Measurements from ENCODE around the gene PRSS50.

The PRSS50 gene

DNA sequence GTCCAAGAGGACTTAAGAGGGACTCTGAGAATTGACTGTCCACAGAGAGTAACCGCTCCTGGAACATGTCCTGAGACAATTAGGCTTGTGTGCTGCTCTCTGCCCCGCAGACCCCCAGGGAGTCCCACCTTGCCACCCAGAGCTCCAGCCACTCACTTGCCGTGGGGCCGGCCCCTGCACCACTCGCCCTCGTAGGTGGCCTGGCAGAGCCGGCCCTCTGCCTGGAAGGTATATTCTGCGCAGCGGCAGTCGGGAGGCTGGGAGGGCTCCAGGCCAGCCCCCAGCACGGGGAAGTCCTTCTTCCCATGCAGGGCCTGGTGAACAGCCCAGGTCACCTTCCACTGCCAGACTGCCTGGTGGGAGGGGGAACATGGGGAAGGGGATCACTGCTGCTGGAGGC is 34.7 kb downstream of the PRSS50 start:
- no peak for DNase-seq

DNA sequence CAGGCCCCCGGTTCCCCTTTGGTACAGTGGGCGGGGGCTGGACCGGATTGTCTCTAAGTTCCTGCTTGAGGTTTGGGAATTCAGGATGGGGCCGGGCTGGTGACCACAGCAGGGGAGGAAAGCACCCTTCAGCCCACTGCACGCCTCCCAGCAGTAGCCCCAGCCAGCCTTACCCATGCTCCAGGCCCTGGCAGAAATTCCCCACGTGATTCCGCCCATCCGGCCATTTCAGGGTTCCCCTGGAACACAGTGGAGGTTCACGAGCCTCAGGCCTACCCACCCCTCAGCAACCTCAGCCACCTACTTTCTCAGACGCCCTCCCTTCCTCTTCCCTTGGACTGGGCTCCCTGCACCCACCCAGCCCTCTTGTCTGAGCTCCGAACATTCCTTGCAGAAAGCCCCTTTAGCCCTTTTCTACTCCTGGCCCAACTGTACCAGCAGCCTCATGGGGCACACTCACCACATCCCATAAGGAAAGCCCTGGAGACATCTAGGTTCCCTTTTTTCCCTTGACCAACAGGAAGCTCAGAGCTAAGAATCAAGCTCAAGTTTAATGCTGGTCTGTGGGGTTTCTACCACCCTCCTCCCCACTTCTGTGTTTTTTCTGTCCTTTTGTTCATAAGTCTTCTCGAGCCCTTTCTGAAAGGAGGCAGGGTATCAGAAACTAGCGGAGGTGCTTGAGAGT is 35.7 kb downstream of the PRSS50 start:
- DNase-seq, result no peak

DNA sequence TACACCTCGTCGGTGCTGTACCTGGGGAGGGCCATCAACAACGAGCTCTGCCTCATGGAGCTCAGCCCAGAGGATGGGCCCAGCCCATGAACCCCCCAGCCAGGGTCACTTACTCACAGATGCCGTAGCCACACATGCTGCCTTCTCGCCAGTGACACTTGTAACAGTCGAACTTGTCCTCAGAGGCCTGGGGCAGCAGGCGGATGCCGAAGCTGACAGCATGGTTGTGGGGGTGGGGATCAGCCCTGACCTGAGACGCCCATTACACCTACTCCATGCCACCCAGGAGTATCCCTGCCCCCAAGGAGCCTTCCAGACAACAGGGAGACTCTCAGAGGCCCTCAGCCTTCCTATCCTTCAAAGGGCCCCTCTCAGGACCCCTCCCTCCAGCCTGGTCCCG is 36.3 kb downstream of the PRSS50 start:
- DNase-seq, result no peak

DNA sequence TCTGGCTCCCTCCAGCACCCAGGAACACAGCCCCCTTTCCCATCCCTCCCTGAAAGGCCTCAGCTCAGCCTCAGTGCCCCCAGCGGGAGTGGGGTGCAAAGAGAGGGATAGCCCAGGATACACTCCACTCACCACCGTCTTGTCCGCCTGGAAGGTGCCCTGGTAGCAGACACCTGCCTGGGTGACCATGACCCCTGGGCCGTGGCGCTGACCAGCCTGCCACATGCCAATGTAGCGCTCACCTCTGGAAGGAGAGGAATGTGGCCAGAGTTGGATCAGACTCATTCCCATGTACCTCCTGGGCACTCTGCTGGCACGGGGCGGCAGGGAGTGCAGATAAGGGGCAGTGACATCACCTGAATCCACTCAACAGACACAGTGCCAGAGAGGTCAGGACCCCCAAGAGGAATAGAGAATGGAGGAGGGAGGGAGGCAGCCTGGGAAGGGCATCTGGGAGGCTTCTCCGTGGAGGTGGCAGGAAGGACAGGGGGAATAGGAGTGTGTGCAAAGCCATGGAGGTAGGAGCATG is 37.3 kb downstream of the PRSS50 start:
- DNase-seq, result no peak

DNA sequence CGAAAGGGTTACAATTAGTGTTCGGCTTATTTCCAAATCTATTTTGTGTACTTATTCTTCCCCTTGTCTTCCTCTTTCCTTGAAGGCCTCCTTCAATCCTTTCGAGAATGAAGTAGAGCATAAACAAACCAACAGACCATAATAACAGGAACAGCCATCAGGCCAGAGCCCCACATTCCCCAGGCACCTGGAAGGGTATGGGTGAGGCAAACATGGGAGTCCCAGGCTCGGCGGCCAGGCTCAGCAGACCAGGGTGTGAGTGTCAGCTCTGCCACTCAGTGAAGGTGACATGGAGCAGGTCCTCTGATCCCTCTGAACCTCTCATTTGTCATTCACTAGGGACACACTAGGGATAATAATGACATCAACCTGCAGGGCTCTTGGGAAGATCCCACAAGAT is 38.0 kb downstream of the PRSS50 start:
- no peak for DNase-seq

DNA sequence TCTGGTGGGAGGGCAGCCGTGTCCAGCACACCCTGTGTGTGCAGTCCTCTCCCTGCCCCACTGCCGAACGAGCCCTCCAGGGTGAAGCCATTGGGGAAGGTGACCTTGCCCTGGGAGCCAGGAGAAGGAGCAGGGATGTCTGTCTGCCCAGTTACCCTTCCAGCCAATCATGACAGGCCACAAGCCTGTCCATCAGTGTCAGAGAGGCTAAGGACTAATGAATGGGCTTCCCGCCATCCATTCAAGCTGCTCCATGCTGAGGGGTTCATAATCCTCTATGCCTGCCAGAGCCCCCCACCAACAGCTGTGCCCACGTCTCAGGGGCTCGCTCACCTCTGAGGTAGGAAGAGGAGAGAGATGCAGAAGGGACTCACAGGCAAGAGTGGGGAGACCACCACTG is 39.4 kb downstream of the PRSS50 start:
- no peak for DNase-seq

DNA sequence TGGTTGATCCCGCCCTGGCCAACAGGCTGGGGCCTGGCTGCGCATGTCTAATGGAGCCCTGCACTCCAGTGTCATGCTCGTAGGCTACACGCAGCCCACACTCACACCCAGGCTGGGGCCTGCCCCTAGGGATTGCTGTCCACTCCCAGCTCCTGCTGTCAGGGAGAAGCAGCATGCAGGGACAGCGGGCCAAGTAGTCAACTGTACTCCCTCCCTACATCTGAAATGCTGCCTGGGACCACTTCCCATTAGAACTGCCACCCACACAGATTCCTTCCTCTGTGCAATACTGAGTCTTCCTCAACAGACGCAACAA is 40.3 kb downstream of the PRSS50 start:
- no peak for DNase-seq

DNA sequence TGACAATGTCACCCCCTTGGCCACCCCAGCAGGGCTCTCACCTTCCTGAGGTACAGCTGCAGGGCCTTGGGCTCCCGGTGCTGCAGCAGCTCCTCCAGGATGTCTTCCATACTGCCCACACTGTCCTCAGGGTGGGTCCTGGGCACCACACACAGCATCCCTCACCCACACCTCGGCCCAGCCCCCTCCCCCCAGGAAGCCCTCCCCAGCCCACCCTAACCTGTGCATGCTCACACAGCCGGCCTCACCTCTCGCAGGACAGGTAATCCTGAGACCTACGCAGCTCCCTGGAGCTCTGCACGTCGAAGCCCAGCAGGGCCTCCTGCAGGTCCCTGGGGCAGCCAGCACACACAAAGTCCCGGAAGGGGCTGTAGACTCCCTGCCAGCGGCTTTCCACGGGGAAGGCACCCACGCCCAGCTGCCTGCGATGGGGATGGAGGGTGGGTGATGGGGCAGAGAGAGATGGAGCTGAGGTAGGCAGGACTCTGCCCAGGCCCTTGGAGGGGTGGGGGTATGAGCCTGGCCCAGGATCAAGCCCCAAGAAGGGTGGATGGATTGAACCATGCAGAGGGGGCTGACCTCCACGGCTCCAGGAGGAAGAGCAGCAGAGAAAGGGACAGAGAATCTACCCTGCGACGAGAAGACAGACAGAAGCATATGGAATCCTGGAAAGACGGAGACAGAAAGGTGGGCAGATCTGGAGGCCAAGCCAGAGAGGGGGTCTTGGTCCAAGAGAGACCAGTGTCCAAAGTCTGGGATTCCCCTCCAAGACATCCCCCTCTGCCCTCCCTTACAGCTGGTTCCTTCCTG is 40.9 kb downstream of the PRSS50 start:
- DNase-seq, result no peak

DNA sequence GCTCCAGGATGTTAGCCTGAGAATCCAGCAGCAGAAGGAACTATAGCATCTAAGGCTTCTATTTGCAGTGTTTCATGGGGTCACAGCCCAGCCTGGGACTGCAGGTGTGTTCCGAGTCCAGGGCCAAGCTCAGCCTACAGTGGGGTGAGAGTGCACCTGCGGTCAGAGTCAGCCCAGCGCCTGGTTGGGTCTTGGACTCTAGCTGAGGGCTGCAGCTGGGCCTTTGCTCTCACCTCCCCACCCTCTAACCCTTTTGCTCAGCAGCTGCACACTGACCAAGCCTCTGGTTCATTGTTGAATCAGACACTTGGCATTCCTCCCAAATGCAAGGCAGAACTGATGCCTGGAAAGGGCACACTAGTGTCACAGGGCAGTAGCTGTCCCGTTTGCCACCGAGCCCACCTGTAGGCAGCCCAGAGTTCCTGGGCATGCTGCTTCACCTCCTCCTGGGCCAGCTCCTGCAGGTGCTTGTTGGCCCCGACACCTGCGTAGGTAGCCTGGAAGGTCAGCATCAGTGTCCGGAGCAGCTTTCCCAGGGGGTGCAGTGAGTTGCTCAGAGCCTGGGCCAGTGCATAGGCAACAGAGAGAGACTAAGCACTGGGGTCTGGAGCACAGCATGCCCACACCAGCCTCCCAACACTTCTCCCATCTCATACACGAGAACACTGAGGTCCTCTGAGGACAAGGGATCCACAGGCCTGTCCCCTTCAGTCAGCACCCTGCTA is 41.7 kb downstream of the PRSS50 start:
- DNase-seq, result no peak

DNA sequence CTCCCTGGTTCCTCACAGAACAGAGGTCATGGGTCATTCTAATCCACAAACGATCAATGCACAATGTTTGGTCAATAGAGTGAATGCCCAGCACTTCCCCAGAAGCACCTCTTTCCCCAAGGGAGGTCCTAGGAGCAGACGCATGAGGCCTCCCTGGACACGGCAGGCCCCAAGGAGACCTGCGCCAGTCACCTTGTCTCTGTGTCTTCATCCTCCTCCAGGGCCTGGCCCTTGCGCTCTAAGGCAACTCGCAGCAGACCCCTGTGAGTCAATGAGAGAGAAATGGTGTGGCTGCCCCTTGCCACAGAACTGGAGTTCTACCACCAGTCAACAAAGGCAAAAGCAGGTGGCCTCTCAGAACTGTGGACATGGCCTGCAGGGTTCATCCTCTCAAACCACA is 42.2 kb downstream of the PRSS50 start:
- no peak for DNase-seq

DNA sequence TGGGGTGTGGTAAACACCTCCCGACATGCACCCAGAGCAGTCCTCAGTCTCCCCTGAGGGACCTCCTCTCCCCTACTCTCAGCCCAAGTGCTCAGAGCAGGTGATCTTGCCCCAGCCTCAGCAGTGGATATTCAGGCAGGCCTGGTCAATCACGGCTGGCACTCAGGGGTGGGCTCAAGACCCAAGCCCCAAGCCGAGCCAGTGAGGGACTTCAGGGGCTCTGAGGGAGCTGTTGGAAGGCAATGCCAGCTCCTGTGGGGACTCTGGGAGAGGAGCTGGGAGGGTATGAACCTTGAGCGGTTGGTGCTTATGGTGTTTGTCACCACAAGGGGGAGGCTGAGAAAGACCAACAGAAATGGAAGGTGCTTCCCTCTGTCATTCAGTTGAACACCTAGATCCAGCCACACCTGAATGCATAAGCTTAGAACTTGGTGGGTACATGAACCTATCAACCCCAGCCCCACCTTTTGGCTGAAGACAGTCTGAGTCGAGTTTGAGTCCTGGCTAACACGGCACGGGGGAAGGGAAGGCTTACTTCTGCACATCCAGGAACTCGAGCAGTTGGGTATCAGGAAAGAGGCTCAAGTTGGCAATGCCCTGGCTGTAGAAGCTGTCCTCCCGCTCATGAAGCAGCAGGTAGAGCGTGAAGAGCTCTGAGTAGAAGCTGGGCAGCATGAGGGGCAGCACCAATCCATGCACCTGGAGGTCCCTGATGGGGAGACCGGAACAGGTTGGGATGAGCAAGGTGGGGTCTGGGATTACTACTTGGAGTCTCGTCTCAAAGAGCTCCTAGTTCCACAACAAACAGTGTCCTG is 43.4 kb downstream of the PRSS50 start:
- peak; percentile 7 for DNase-seq

DNA sequence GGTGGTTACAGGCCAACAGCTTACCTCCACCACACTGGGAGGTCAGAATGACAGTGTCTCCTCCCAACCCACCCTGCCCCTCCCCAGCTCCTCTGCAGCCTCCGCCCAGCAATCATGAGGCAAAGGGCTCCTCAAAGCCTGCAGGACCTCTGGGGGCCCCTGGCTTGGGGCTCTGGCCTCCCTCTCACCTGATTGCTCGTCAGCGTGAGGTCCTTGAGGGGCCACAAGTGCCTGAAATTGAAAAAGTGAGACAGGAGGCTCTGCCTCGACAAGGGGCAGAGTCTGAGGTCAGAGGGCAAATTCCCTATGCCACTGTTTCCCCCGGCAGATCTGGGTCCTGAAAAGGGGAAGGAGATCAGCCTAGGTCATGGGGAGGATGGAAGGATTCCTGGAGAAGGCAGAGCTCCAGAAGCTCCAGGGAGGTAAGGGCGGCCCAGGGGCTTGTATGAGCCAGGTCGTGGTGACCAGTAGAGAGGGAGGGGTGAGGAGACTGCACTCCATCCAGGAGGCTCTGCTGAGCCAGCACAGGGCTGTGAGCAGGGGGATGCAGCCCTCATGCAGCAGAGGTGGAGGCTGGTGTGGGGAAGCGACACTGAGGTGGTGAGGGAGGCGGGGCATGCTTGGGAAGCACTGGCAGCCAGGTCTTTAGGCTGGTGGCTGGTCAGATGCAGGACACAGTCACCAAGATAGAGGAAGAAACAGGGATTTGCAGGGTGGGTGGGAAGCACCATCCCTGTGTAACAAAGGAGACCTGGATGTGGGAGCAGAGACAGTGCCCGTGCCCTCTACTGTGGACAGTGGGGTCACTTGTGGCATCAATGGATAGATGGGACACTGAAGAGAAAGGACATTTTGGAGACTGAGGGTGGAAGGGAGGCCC is 44.3 kb downstream of the PRSS50 start:
- no peak for DNase-seq

DNA sequence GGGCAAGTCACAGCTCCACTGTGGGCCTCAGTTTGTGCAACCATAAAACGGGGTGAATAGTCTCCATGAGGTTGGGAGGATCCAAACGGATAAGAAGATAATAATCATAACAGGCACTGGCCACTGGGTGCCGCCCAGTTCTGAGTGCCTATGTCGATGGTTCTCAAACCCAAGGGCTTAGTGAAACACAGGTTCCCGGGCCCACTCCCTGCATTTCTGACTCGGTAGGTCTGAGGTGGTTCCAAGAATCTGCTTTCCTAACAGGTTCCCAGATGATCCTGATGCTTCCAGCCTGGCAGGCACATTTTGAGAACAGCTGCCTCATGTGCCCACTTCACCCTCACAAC is 45.3 kb downstream of the PRSS50 start:
- no peak for DNase-seq

DNA sequence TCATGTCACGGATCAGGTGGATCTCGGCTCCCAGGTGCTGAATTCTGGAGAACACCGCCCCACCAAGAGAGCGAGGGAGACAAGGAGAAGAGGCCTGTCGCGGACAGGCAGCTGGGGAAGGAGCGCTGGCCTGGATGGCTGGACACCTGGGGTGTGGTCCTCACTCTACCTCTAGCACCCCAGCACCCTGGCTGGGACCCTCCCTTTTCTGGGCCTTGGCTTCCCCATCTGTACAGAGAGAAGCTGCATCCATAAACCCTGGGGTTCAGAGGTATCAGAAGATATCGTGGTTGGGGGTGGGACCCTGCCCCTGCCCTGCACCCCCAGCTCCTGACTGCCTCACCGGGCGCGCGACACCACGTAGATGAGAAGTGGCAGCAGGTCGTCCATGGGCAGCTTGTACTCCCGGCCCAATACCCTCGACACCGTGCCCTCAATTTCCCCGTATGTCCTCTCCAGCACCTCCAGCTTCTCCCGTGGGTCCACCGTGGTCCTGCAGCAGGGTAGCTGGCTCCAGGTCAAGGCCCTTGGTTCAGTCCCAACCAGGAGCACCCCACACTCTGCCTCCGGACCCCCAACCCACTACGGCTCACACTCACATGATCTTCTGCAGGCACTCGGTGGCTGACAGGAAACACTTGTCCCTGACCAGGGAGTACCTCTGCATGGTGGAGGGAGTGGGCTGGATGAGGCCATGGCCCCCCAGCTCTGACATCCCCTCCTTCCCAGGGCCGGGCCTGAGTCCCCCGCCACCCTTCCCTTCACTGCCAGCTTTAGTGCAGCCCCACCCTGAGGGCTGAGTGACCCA is 45.9 kb downstream of the PRSS50 start:
- DNase-seq, result no peak

DNA sequence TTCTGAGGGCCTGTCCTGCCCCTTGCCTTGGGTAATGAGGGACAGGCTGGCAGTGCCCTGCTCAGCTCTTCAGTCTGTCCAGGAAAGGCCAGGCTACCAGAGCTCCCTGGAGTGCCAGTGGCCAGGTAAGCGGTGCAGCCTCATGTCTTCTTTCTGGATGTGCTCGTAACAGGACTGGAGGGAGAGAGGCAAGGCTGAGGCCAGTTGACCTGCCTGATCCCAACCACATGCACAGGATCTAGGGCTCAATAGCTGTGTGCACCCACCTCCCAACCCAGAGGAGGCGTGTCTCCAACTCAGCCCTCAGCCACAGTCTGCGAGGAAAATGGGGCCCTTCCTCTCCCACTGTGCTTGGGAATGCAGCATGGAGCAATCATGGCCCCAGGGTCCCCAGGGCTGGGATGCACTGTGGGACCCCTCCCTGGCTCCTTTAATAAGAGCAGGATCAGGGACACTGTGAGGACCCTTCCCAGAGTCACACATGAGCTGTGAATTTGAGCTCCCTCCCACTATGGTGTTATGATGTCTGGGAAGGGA is 46.7 kb downstream of the PRSS50 start:
- DNase-seq, result no peak

DNA sequence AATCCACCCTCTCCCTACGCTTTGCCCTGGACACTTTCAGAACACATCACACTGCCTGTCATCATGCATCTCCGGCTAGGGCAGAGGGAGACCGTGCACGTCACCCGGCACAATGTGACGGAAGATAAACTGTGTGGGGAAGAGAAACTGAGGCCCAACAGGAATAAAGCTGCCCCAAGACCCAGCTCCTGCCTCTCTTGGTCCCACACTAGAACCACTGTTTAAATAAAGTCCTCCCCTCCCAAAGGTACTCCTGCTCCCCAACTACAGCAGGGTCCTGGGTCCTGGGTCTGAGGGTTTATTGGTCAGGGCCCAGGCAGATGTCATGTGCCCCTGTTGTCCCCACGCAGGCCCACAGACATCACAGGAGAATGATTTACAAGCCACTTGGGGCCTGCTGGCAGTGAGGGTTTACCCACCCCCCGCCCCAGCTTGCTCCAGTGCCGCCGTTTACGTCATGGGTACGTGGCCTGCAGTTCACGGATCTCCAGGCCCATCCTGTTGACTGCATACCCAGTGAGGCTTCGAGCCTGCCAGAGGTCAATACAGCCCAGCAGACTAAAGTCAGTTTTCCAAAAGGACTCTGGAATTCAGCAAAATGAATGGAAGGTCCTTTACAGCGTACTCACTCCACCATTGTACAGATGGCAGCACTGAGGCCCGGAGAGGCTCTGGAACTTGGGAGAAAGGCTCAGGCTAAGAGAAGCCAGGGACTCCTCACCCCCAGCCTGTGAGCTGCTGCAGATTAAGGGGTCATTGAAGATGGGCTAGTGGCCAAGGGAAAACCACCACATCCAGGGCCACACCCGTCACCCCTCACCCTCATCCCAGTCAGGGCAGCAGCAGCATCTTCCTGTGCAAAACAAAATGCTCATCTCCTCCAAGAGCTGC is 47.4 kb downstream of the PRSS50 start:
- no peak for DNase-seq

DNA sequence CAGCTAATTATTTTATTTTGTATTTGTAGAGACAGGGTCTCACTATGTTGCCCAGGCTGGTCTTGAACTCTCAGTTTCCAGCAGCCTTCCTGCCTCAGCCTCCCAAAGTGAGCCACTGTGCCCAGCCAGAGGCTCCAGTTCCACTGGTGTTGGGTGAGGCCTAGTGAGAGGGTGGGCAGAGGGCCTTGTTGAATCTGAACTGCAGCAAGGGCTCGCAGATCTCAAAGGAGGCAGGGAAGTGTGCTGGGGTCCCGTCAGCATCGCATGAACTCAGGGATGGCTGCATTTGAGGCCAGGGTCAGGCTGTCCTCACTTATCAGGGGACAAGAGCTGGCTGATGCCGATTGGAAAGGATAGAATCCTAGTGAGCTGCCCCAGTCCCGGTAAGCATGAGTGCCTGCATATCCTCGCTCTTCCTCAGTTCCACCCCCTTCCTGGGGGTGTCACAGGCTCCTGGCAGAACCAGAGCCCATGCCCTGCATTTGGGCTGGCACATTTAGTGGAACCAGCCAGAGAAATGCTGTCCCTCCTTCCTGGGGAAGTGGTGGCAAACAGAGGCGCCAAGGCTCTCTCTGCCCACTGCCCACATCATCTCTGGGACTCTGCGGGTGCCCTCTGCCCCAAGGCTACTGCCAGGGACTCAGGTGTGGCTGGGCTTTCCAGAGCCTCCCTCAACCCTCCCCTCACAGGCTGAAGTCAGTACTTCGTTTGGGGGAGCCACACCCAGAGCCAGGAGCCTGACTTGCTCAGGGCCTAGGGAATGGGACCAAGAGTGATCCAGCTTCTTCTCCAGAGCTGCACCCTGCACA is 48.3 kb downstream of the PRSS50 start:
- no peak for DNase-seq

DNA sequence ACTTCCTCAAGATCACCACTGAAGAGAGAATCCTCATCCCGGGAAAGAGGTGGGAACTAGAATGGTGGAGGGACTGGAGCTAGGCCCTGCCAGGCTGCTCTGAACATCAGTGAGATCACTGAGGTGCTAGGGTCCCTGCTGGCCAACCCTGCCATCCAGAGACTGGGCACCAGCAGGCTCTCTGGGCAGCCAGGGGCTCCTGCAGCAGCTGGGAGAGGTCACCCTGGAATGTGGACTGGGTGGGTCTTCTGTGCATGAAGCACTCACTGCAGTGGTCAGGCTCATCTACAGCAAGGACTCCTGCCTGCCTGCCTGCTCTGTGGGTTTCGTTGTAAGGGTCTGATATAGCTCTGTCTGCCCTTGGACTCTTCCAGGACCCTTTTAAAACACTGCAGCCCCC is 49.1 kb downstream of the PRSS50 start:
- DNase-seq, result no peak

DNA sequence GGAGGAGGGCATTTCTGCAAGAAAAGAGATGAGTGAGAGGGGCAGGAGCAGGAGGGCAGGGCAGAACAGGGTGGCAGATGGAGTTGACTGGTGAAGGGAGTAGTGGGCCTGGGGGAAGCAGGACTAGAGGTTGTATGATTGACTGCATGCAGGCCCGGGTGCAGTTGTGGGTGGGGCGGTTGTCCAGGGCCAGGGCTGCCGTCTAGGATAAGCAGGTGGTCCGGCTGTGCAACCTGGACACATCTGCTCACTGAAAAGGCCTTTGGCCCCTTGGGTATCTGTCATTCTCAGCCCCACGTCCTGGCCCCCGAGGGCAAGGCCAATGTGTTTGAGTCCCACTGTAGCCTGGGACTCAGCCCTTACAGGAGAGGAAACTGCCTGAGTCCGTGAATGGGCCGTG is 49.6 kb downstream of the PRSS50 start:
- no peak for DNase-seq
